Parathyroid adenoma (tissue), 2 donors: Measurements from ENCODE around the gene COMT.
A peak's percentile ranks its signal among the peaks of the same experiment; 100 is the strongest.

Experiments used
- H2AFZ ChIP-seq: fragments of 300-600 bp; sonication (generic); one replicate; pipeline ENCODE4 v1.7.0; 2017; ENCODE audit warnings: antibody characterized with exemption, mild to moderate bottlenecking
- H3K27ac ChIP-seq: fragments of 300-600 bp; sonication (generic); one replicate; pipeline ENCODE4 v1.7.0; 2017
- H3K27me3 ChIP-seq: fragments of 300-600 bp; sonication (generic); one replicate; pipeline ENCODE4 v1.7.0; 2017; ENCODE audit warnings: low read length; ENCODE audit not compliant: control insufficient read depth, insufficient read depth
- H3K36me3 ChIP-seq: fragments of 300-600 bp; sonication (generic); one replicate; pipeline ENCODE4 v1.7.0; 2017; ENCODE audit warnings: low read length; ENCODE audit not compliant: control insufficient read depth, insufficient read depth
- H3K4me1 ChIP-seq: fragments of 300-600 bp; sonication (generic); one replicate; pipeline ENCODE4 v1.7.0; 2017; ENCODE audit warnings: control low read depth
- H3K4me2 ChIP-seq: fragments of 300-600 bp; sonication (generic); one replicate; pipeline ENCODE4 v1.7.0; 2017; ENCODE audit warnings: low read length
- H3K4me3 ChIP-seq: fragments of 300-600 bp; sonication (generic); one replicate; pipeline ENCODE4 v1.7.0; 2017; ENCODE audit warnings: low read depth, low read length
- H3K79me2 ChIP-seq: fragments of 300-600 bp; sonication (generic); one replicate; pipeline ENCODE4 v1.7.0; 2017; ENCODE audit warnings: control low read depth
- H3K9ac ChIP-seq: fragments of 300-600 bp; sonication (generic); one replicate; pipeline ENCODE4 v1.7.0; 2017; ENCODE audit warnings: mild to moderate bottlenecking
- H3K9me3 ChIP-seq: fragments of 300-600 bp; sonication (generic); one replicate; pipeline ENCODE4 v1.7.0; 2017; ENCODE audit warnings: low read length; ENCODE audit not compliant: control insufficient read depth
- CTCF ChIP-seq: fragments of 300-600 bp; sonication (generic); IDR thresholded peaks from one replicate; pipeline ENCODE4 v1.7.0; 2017; ENCODE audit warnings: antibody characterized with exemption, mild to moderate bottlenecking
- donor health status: primary hyperparathyroidism.

The COMT gene

GRCh38 chr22:19983741-19984140 lies 42.2 kb downstream of the COMT start:
- H3K27me3 ChIP-seq = no peaks in the 10 kb centered on the region
- H3K9ac ChIP-seq = no peak overlapping the region
- H3K27ac ChIP-seq = no peak overlapping the region
- no peak for TF ChIP-seq CTCF
- H2AFZ ChIP-seq = no peak overlapping the region
- no peak overlapping the region for H3K4me2 ChIP-seq
- H3K4me1 ChIP-seq = peaks cover 5% of the 10 kb centered on the region
- no peak overlapping the region for H3K4me3 ChIP-seq
- H3K79me2 ChIP-seq = peaks cover 2% of the 10 kb centered on the region
- no peaks in the 10 kb centered on the region for H3K9me3 ChIP-seq
- H3K36me3 ChIP-seq = no peaks in the 10 kb centered on the region

- no peak overlapping the region for H2AFZ ChIP-seq
- no peak overlapping the region for H3K4me2 ChIP-seq
- no peak for TF ChIP-seq CTCF
- H3K4me1 ChIP-seq = peaks cover 5% of the 10 kb centered on the region
- H3K79me2 ChIP-seq = peaks cover 2% of the 10 kb centered on the region
- no peak overlapping the region for H3K27ac ChIP-seq
- no peak overlapping the region for H3K9ac ChIP-seq
- H3K27me3 ChIP-seq = no peaks in the 10 kb centered on the region
- H3K9me3 ChIP-seq = no peaks in the 10 kb centered on the region
- no peak overlapping the region for H3K4me3 ChIP-seq
- no peaks in the 10 kb centered on the region for H3K36me3 ChIP-seq
Observed at GRCh38 chr22:19984201-19984753, 42.7 kb downstream of the COMT start.

- TF ChIP-seq CTCF = no peak
- H3K4me1 ChIP-seq = peaks cover 5% of the 10 kb centered on the region
- peaks cover 2% of the 10 kb centered on the region for H3K79me2 ChIP-seq
- H3K27ac ChIP-seq = no peak overlapping the region
- H3K9ac ChIP-seq = no peak overlapping the region
- H2AFZ ChIP-seq = no peak overlapping the region
- peak overlapping the region; percentile 84 for H3K4me2 ChIP-seq
- H3K27me3 ChIP-seq = no peaks in the 10 kb centered on the region
- no peak overlapping the region for H3K4me3 ChIP-seq
- no peaks in the 10 kb centered on the region for H3K36me3 ChIP-seq
- H3K9me3 ChIP-seq = no peaks in the 10 kb centered on the region
Observed at GRCh38 chr22:19984851-19985811, 43.6 kb downstream of the COMT start.

- peak overlapping the region; percentile 84 for H3K4me2 ChIP-seq
- H3K4me3 ChIP-seq = peak overlapping the region; percentile 74
- H3K27ac ChIP-seq = no peak overlapping the region
- peaks cover 2% of the 10 kb centered on the region for H3K79me2 ChIP-seq
- TF ChIP-seq CTCF = no peak
- peaks cover 5% of the 10 kb centered on the region for H3K4me1 ChIP-seq
- no peak overlapping the region for H3K9ac ChIP-seq
- peak overlapping the region; percentile 73 for H2AFZ ChIP-seq
- no peaks in the 10 kb centered on the region for H3K36me3 ChIP-seq
- H3K27me3 ChIP-seq = no peaks in the 10 kb centered on the region
- no peaks in the 10 kb centered on the region for H3K9me3 ChIP-seq
Observed at GRCh38 chr22:19986011-19986409, 44.4 kb downstream of the COMT start.
